Stimulated activated CD8-positive, alpha-beta memory T cell treated with anti-CD3 and anti-CD28 coated beads, Interleukin-12 subunit alpha, Interleukin-12 subunit beta, amount 100 ng/mL, for 4 hours (primary cell): ENCODE data around the gene MTM1.

Experiments
- DNase-seq: peaks from one replicate; pipeline ENCODE4 v3.0.0-alpha.2; 2020; ENCODE audit warnings: low read depth

MTM1 gene

GRCh38 chrX:150605603-150606002 lies 37.2 kb downstream of the MTM1 start:
- DNase-seq = no peak

- DNase-seq = no peak
These were observed 38.8 kb downstream of the MTM1 start for GRCh38 chrX:150607201-150607600.

- DNase-seq = no peak
These were observed 41.6 kb downstream of the MTM1 start for GRCh38 chrX:150610043-150610442.

GRCh38 chrX:150610446-150610845 lies 42.0 kb downstream of the MTM1 start:
- DNase-seq = no peak

- no peak for DNase-seq
These were observed 46.9 kb downstream of the MTM1 start for GRCh38 chrX:150615356-150615755.

- DNase-seq = no peak
These were observed 47.9 kb downstream of the MTM1 start for GRCh38 chrX:150616179-150616862.

GRCh38 chrX:150616863-150617198 lies 48.4 kb downstream of the MTM1 start:
- DNase-seq = no peak

GRCh38 chrX:150621652-150622051 lies 53.2 kb downstream of the MTM1 start:
- DNase-seq = no peak

DNA sequence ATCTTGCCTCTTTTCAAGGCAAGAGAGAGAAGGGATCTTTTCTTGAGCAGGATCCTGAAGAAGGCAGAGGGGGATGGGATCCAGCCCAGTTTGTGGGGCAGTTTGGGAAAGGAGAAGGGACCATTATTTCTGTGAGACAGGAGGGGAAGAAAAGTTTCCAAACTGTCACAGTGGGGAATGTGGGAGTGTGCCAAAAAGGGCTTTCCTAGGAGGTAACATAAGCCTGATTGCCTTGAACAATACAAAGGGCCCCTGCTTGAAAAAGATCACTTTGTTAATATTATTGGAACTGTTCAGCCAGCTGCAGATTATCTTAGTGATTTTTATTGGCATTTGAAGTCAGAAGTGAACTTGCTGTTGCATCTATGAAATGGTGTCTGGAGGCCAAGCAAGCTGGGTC lies 55.2 kb downstream of the MTM1 start:
- no peak for DNase-seq

DNA sequence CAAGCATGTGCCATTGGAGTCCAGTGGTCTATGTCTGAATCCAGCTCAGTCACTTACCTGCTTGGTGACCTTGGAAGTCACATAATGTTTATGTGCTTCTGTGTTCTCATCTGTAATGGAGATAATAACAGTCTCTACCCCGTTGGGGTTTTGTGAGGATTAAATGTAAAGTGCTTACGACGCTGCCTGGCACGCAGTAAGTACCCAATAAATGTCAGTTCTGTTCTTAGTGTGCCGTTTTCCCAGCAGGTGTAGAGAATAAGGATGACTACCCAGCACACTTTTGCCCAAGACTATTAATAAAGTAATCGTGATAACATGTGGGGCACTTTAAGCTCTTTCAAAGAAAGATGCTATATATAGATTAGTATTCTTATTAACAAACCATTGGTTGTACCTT lies 56.7 kb downstream of the MTM1 start:
- no peak for DNase-seq

GRCh38 chrX:150625875-150626274 lies 57.5 kb downstream of the MTM1 start:
- DNase-seq = no peak

DNA sequence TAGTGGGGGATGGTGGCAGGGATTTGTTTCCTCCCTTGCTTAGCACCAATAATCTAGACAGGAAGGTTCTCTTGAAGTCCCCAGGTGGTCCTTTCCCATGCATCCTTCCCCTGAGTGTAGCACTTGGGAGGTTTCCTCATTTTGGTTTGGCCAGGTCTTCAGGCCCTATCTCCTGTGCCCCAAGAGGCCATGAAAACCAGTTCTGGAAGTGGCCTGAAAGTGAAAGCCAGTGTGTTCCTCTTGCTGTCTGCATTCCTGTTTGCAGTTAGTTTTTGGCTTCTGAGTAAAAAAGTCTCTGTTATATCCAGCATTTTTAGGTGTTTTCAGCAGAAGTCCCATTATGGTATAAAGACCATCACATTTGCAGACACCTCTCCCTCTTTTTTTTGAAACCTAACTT lies 59.5 kb downstream of the MTM1 start:
- no peak for DNase-seq

GRCh38 chrX:150635952-150636351 lies 67.5 kb downstream of the MTM1 start:
- no peak for DNase-seq

DNA sequence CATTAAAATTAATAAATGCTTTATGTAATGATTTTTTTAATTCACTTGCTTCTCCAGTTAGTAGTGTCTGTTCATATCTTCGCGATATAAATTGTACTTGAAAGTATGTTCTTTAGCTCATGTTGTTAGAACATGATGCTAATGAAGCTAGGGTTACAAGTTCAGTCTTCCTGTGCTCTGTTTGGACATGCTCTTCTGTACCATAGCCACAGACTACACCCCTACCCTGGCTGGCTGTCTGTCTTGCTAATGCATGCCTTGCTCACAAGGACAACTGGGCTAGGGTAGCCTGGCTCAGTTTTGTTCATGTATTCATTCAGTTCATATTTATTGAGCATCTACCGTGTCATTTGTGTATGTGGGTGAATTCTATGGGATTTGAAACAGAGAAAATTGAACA lies 74.0 kb downstream of the MTM1 start:
- no peak for DNase-seq

DNA sequence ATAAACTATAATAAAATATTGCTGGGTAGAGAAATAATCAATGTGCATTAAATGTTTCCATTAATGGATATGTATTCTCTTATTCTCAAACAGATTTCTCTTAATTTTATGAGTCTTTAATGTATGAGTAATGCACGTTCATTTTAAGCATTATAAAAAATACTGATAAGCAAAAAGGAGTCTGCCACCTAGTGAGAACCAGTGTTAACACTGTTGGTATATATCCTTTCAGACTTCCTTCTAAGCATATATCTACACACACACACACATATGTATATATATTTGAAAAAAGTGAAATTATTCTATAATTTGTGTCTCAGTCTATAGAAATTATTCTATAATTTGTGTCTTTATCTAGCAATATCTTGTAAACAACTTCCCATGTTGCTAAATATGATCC lies 74.8 kb downstream of the MTM1 start:
- no peak for DNase-seq

GRCh38 chrX:150643958-150644357 lies 75.5 kb downstream of the MTM1 start:
- DNase-seq = no peak

DNA sequence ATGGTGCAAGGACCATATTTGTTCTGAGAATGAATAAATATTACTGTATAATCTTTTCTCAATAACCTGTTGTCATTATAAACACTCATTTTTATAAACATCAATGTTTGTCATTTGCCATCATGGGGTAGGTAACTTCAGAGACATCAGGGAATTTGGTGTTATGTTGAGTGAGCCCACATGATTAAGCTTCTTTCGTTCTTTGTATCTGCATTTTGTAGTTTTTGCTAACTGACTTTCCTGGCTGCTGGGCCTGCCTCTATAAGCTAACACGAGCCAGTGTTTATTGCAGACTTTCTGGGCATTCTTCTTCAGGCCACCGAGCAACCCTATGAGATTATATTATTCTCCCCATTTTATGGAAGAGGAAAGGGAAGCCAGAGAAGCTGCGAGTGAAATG lies 76.0 kb downstream of the MTM1 start:
- DNase-seq = no peak

DNA sequence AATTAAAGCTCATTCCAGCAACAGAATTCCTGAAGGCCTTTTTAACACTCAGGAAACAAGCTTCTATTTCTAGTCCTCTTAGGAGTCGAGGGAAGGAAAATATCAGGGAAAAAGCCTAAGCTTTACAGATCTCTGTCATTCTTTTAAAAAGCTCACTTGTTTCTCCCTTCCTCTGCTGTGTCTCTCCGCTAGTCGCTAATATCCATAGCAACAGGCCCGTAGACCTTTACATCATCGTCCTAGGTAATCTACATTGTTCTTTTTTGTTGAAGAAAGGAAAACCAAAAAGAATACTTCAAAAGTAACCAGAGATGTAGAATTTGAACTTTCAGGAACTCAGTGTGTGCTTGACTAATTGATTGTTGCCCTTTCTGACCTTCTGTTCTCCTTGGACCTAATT lies 78.9 kb downstream of the MTM1 start:
- no peak for DNase-seq

GRCh38 chrX:150648296-150648940 lies 80.0 kb downstream of the MTM1 start:
- DNase-seq = no peak

- DNase-seq = no peak
These were observed 80.9 kb downstream of the MTM1 start for GRCh38 chrX:150649096-150649870.

DNA sequence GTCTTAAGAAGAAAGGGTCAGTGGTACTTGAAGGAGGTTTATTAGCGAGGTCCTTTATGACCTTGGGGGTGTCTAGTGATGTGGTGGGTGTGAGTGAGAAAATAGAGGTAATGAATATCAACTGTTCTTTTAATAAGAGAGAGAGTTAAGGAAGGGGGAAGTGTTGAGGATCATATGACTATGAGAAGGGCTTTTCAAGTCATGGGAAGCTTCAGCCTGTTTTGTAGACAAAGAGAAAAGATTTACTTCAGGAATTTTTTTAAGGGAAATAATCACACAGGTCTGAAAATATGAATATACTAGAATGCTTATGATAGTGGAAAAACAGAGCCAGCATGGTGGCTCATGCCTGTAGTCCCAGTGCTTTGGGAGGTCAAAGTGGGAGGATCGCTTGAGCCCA lies 83.5 kb downstream of the MTM1 start:
- DNase-seq = no peak

GRCh38 chrX:150655788-150656187 lies 87.4 kb downstream of the MTM1 start:
- DNase-seq = no peak

GRCh38 chrX:150663073-150663472 lies 94.7 kb downstream of the MTM1 start:
- DNase-seq = no peak
